Mononuclear cell (primary cell): ENCODE results near the gene GJB4. TPM values are rescaled to one million over a fixed set of nuclear protein-coding genes. Genes with fewer than 3 reads are reported as not detected.
"Not testable (repeated sequence)": the region's sequence is repeated elsewhere in the genome, so short reads cannot be mapped to it uniquely, and the experiment has no call there.

Source experiments
- H3K27me3 ChIP-seq: 2 replicates; pipeline ENCODE4 v1.6.0; 2011; ENCODE audit warnings: low read length, control low read depth; ENCODE audit not compliant: insufficient read depth
- H3K4me1 ChIP-seq: 2 replicates; pipeline ENCODE4 v1.5.1; 2011; ENCODE audit warnings: mild to moderate bottlenecking, low read length, control low read depth; ENCODE audit not compliant: insufficient read depth
- H3K4me3 ChIP-seq: 2 replicates; pipeline ENCODE4 v1.5.1; 2011; ENCODE audit warnings: mild to moderate bottlenecking, low read length, moderate library complexity
- H3K9me3 ChIP-seq: 2 replicates; pipeline ENCODE4 v1.5.1; 2011; ENCODE audit warnings: low read depth, mild to moderate bottlenecking, control low read depth, low read length
- total RNA-seq: library from RNA; depleted of rRNA; stranded (reverse); fragments of >200 nt; gene quantifications from one replicate; pipeline ENCODE4 v1.2.3, GENCODE V29; 2012

Gene GJB4
- not detected for total RNA-seq

GRCh38 chr1:34759503-34760357 is at the start of gene GJB4:
GJB4 (plus strand) TSS chr1:34759740; CDS start chr1:34761255, 1,515 bp downstream.
- H3K27me3 ChIP-seq, result no peaks in the 10 kb centered on the region
- no peaks in the 10 kb centered on the region for H3K4me1 ChIP-seq
- H3K9me3 ChIP-seq, result no peaks in the 10 kb centered on the region
- no peak within 1 kb of the TSS for H3K4me3 ChIP-seq

- Histone ChIP-seq H3K4me3 (no peak overlapping the region), H3K9me3 (no peaks in the 10 kb centered on the region), H3K27me3 (peaks cover 4% of the 10 kb centered on the region), H3K4me1 (no peaks in the 10 kb centered on the region)
Measured at GRCh38 chr1:34710812-34711211, 48.7 kb upstream of the GJB4 start.

GRCh38 chr1:34711485-34711884 is 48.1 kb upstream of the GJB4 start:
- Histone ChIP-seq H3K4me1 (no peaks in the 10 kb centered on the region), H3K27me3 (no peaks in the 10 kb centered on the region), H3K9me3 (no peaks in the 10 kb centered on the region), H3K4me3 (no peak overlapping the region)

DNA sequence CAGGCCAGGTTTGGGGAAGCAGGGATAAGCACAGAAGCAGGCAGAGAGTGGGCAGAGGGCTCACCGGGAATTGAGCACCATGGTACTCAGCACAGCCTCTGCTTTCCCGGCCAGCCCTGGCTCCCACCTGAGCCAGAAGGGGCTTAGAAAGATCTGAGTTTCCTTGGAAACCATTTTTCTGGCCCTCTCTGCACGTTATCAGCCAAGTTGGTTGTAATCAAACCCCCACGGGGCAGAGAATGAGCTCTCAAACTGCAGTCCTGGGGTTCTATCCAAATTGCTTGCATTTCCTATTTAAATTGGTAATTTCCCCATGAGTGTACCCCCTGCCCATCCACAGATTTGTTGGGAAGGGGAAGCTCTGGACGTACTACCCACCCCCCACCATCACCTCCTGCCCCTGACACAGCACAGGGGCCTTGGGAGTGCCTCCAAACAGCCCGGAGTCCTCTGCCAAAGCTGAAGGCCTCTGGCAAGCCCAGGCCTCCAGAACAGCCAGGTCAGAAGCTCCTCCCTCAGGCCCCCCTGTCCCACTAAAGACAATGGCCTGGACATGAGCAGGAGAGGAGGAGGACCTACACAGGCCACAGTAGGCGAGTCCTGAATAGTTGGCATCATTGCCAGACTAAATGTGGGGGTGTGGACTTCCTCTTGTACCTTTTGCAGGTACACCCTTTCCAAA is 47.4 kb upstream of the GJB4 start:
- Histone ChIP-seq H3K4me3 (no peak overlapping the region), H3K27me3 (no peaks in the 10 kb centered on the region), H3K4me1 (no peaks in the 10 kb centered on the region), H3K9me3 (no peaks in the 10 kb centered on the region)

DNA sequence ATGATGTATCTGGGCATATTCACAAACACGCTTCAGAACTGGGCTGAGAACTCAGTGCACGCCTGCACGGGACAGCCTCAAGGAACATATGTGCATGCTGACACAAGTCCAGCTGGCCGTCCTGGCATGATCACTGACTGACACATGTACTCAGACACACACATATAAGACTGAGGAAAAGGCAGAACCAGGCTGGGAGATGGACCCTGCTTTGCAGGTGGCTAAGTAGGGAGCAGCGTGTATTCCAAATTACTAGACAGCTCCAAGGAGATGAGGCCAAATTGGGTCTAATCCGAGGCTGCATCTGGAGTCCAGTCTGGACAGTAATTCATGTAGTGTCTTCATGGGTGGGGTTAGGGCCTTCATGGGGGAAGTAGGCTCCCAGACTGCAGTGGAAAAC is 46.1 kb upstream of the GJB4 start:
- Histone ChIP-seq H3K9me3 (no peaks in the 10 kb centered on the region), H3K4me3 (no peak overlapping the region), H3K4me1 (no peaks in the 10 kb centered on the region), H3K27me3 (no peaks in the 10 kb centered on the region)

- no peaks in the 10 kb centered on the region for H3K4me1 ChIP-seq
- H3K27me3 ChIP-seq, result no peaks in the 10 kb centered on the region
- no peak overlapping the region for H3K4me3 ChIP-seq
- H3K9me3 ChIP-seq, result no peaks in the 10 kb centered on the region
Measured at GRCh38 chr1:34714386-34714785, 45.2 kb upstream of the GJB4 start.

DNA sequence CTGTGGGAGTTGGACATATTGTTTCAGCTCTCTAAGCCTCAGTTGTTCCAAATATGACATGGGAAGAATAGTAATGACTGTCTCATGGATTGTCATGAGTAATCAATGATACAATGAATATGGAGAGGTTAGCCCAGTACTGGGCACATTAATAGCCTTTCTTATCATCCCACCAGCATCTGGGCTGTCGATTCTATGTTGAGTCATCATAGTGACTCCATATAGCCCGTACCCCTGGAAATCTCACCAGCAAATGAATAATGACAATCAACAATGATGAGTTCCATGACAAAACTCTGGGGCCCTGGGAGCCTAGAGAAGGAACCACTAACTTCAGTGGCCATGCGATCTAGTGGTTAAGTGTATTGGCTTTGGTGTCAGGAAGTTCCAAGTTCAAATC is 44.4 kb upstream of the GJB4 start:
- Histone ChIP-seq H3K4me3 (no peak overlapping the region), H3K9me3 (no peaks in the 10 kb centered on the region), H3K27me3 (no peaks in the 10 kb centered on the region), H3K4me1 (no peaks in the 10 kb centered on the region)

DNA sequence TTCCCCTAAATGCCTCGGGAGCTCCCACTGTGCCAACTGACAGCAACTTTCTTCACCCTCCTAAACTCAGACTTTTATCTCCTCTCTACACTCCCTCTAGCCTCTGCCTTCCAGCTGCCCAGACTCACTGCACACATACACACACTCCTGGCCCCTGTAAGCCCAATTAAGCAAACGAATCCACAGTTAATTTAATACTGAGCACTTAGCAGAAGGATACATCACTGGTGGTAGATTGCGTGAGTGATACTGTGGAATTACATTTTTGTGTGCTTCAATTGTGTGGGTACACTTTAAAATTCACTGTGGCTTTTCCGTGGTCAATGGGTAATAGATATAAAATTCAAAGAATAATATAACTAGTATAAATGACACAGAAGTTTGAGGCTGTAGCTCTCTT is 38.3 kb upstream of the GJB4 start:
- Histone ChIP-seq H3K4me1 (no peaks in the 10 kb centered on the region), H3K9me3 (no peaks in the 10 kb centered on the region), H3K27me3 (no peaks in the 10 kb centered on the region), H3K4me3 (no peak overlapping the region)

DNA sequence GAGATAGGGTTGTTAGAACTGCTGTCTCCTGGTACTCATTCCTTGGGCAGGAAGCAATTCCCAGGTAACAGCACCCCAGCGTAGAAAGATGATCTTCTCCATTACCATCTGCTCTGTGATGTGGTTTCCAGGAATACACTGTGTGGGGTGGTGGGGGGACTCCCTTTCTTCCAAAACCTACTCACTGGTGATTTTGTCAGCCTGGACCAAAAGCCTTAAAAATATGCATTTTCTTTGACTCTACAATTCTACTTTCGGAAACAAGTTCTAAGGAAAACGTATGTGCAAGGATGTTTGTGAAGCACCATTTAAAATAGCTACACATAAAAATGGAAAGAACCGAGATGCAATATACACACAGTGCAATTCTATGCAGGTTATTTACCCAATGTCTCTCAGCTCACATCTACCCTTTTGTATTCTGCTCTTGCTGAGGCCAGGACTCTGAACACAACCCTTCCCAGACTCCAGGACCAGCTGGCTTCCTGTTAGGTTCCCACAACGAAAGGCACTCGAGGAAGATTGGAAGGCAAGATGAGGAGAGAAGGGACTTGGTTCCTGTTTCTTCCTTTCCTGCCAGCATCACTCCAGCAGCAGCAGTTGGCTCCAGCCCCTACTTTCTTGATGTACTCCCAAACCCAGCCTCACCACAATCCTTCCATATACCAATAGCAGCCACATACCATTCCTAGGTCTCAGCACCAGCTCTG is 37.7 kb upstream of the GJB4 start:
- Histone ChIP-seq H3K4me3 (no peak overlapping the region), H3K4me1 (no peaks in the 10 kb centered on the region), H3K9me3 (no peaks in the 10 kb centered on the region), H3K27me3 (no peaks in the 10 kb centered on the region)

DNA sequence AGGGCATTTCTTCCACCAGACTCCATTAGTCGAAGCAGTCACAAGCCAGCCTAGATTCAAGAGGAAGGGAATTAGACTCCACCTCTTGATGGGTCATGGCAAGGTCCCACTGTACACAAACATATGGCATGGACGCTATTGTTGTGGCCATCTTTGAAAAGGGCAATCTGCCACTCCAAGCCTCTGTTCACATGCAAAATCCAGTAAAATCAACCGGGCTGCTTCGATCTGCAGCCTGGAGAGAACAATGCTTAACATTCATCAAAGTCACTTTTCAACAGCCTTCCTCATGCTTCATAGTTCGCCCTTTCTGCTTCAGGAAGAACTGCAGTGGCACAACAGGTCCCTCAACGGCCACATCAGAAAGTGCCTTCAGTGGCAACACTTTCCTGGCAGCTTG is 32.7 kb upstream of the GJB4 start:
- no peaks in the 10 kb centered on the region for H3K27me3 ChIP-seq
- H3K9me3 ChIP-seq, result no peaks in the 10 kb centered on the region
- no peaks in the 10 kb centered on the region for H3K4me1 ChIP-seq
- no peak overlapping the region for H3K4me3 ChIP-seq

- no peaks in the 10 kb centered on the region for H3K4me1 ChIP-seq
- H3K4me3 ChIP-seq, result no peak overlapping the region
- no peaks in the 10 kb centered on the region for H3K9me3 ChIP-seq
- no peaks in the 10 kb centered on the region for H3K27me3 ChIP-seq
Measured at GRCh38 chr1:34730485-34730884, 29.1 kb upstream of the GJB4 start.

GRCh38 chr1:34732831-34733230 is 26.7 kb upstream of the GJB4 start:
- not testable (repeated sequence) for H3K9me3 ChIP-seq, H3K4me3 ChIP-seq, H3K4me1 ChIP-seq, H3K27me3 ChIP-seq

- no peak overlapping the region for H3K4me3 ChIP-seq
- H3K9me3 ChIP-seq, result no peaks in the 10 kb centered on the region
- no peaks in the 10 kb centered on the region for H3K4me1 ChIP-seq
- no peaks in the 10 kb centered on the region for H3K27me3 ChIP-seq
Measured at GRCh38 chr1:34736692-34737091, 22.8 kb upstream of the GJB4 start.

- H3K4me3 ChIP-seq, H3K27me3 ChIP-seq, H3K4me1 ChIP-seq, H3K9me3 ChIP-seq: not testable (repeated sequence)
Measured at GRCh38 chr1:34737236-34737635, 22.3 kb upstream of the GJB4 start.

DNA sequence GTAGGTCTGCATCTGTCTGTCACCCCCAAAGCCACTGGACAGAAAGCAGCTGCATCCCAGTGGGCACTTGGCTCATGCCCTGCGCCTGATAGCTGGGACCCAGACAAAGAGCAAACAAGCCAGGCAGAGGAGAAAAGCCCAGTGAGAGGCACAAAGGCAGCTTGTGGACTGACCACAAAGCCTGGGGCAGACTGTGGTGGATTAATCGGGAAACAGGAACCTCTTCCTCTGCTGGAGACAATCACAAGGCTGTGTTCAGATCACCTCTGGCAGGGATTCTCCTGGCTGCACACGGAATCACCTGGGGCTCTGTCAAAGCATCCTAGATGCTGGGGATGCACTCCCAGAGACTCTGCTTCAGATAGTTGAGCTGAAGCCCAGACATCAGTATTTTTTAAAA is 19.9 kb upstream of the GJB4 start:
- no peaks in the 10 kb centered on the region for H3K27me3 ChIP-seq
- no peaks in the 10 kb centered on the region for H3K4me1 ChIP-seq
- H3K4me3 ChIP-seq, result no peak overlapping the region
- no peaks in the 10 kb centered on the region for H3K9me3 ChIP-seq
